Endothelial cell of umbilical vein (primary cell): ENCODE results near the gene APBB2. TPM values are rescaled to one million over a fixed set of nuclear protein-coding genes. Genes with fewer than 3 reads are reported as not detected.

Source experiments
- BruUV-seq: library from RNA; stranded (reverse); fragments of 400-500 nt; replicated peaks from 2 replicates; lab custom pipeline; 2021; lab: Mats Ljungman, UMichigan
- CTCF ChIA-PET: fragments of 300-600, 350-600 bp; sonication (Branson Sonifier 250); formaldehyde crosslinking; loops from one replicate; lab custom pipeline; 2021; ENCODE audit warnings: antibody characterized with exemption, inconsistent platforms; lab: Charles Lee
- POLR2A ChIA-PET: fragments of 300-600, 350-600 bp; sonication (Branson Sonifier 250); formaldehyde crosslinking; loops from one replicate; lab custom pipeline; 2021; ENCODE audit warnings: antibody characterized with exemption, inconsistent platforms; lab: Charles Lee
- DNase-seq: peaks from one replicate; pipeline ENCODE4 v3.0.0-alpha.2; 2011; ENCODE audit warnings: low read depth, low spot score
- FAIRE-seq: peaks from 2 replicates; lab custom pipeline; 2011; peaks lifted over from hg19 to GRCh38; lab: Jason Lieb, UNC
- H2AFZ ChIP-seq: 2 replicates; pipeline ENCODE4 v1.6.0; 2012; ENCODE audit warnings: low read depth, low read length, control low read depth, inconsistent platforms
- H3K27ac ChIP-seq: 2 replicates; pipeline ENCODE4 v1.5.1; 2011; ENCODE audit warnings: low read depth, mild to moderate bottlenecking, control low read depth, low read length, moderate library complexity; ENCODE audit not compliant: insufficient read depth
- H3K27me3 ChIP-seq, 2 experiments: 2 replicates each; pipeline versions ENCODE4 v1.6.0 to v1.6.1; 2011; ENCODE audit warnings: low read length in 2 of 2, mixed read lengths in 1 of 2; ENCODE audit not compliant: control insufficient read depth in 2 of 2, insufficient read depth in 2 of 2
- H3K36me3 ChIP-seq, 2 experiments: 2 replicates in 1 of 2; 3 replicates in 1 of 2; pipeline ENCODE4 v1.5.1; 2011; ENCODE audit warnings: low read length in 2 of 2, mild to moderate bottlenecking in 1 of 2, moderate library complexity in 1 of 2; ENCODE audit not compliant: control insufficient read depth in 2 of 2, insufficient read depth in 2 of 2; ENCODE audit errors: extremely low read depth in 1 of 2
- H3K4me1 ChIP-seq: 3 replicates; pipeline ENCODE4 v1.5.1; 2011; ENCODE audit warnings: mild to moderate bottlenecking, low read length; ENCODE audit not compliant: control insufficient read depth, insufficient read depth; ENCODE audit errors: extremely low read depth
- H3K4me2 ChIP-seq: 2 replicates; pipeline ENCODE4 v1.6.1; 2011; ENCODE audit warnings: low read length, control low read depth, mixed read lengths; ENCODE audit not compliant: insufficient read depth
- H3K4me3 ChIP-seq, 3 experiments: fragments of 200-600 bp in 1 of 3; sonication (generic), shearing (Covaris generic) in 1 of 3; replicated peaks in 1 of 3; 2 replicates each; pipeline ENCODE4 v1.5.1; 2011 to 2016; ENCODE audit warnings: control low read depth in 3 of 3, low read length in 3 of 3, mild to moderate bottlenecking in 2 of 3, inconsistent platforms in 1 of 3, low read depth in 1 of 3, moderate library complexity in 1 of 3; ENCODE audit not compliant: insufficient read depth in 1 of 3
- H3K79me2 ChIP-seq: 2 replicates; pipeline ENCODE4 v1.6.0; 2012; ENCODE audit warnings: low read length, inconsistent platforms; ENCODE audit not compliant: control insufficient read depth, insufficient read depth
- H3K9ac ChIP-seq: replicated peaks from 2 replicates; pipeline ENCODE3; 2011; ENCODE audit warnings: low read length, control low read depth; ENCODE audit not compliant: insufficient read depth; ENCODE audit errors: extremely low read depth
- H3K9me1 ChIP-seq: replicated peaks from 3 replicates; pipeline ENCODE4 v1.6.0; 2011; ENCODE audit warnings: mild to moderate bottlenecking, low read length; ENCODE audit not compliant: control insufficient read depth, insufficient read depth; ENCODE audit errors: extremely low read depth
- H3K9me3 ChIP-seq: replicated peaks from 2 replicates; pipeline ENCODE4 v1.5.1; 2012; ENCODE audit warnings: low read length, inconsistent platforms; ENCODE audit not compliant: control insufficient read depth, insufficient read depth
- H4K20me1 ChIP-seq: replicated peaks from 2 replicates; pipeline ENCODE3; 2011; ENCODE audit warnings: mild to moderate bottlenecking, low read length; ENCODE audit not compliant: control insufficient read depth, insufficient read depth; ENCODE audit errors: extremely low read depth
- EZH2 ChIP-seq: IDR thresholded peaks from 2 replicates; pipeline ENCODE4 v1.6.1; 2012; ENCODE audit warnings: borderline replicate concordance, low read depth, mild to moderate bottlenecking, moderate library complexity, low read length, inconsistent platforms; ENCODE audit not compliant: severe bottlenecking
- FOS ChIP-seq: IDR thresholded peaks from 2 replicates; pipeline ENCODE4 v1.6.1; 2011; ENCODE audit warnings: mild to moderate bottlenecking, low read length, moderate library complexity, borderline replicate concordance; ENCODE audit not compliant: insufficient read depth
- GATA2 ChIP-seq: IDR thresholded peaks from 2 replicates; pipeline ENCODE4 v1.7.0; 2011; ENCODE audit warnings: low read depth, mild to moderate bottlenecking, moderate library complexity, mixed read lengths, low read length; ENCODE audit not compliant: insufficient read length, insufficient read depth
- MAX ChIP-seq: IDR thresholded peaks from 2 replicates; pipeline ENCODE4 v1.6.1; 2011; ENCODE audit not compliant: insufficient read depth, insufficient read length
- MYC ChIP-seq: IDR thresholded peaks from one replicate; pipeline ENCODE4 v1.6.1; 2011; ENCODE audit warnings: mild to moderate bottlenecking, low read depth, low read length
- POLR2A ChIP-seq: IDR thresholded peaks from 2 replicates; pipeline ENCODE4 v1.6.1; 2012; ENCODE audit warnings: low read depth, mild to moderate bottlenecking, control low read depth, low read length
- POLR2AphosphoS5 ChIP-seq: IDR thresholded peaks from 2 replicates; pipeline ENCODE4 v1.6.1; 2012; ENCODE audit warnings: low read depth, mild to moderate bottlenecking, control low read depth, low read length, moderate library complexity; ENCODE audit not compliant: insufficient read depth
- dilution Hi-C: fragments of 300-500 bp; cut with MboI; formaldehyde crosslinking; loops from one replicate; pipeline ENCODE4 v1.15.0; 2019; ENCODE audit warnings: low sequenced_read_pairs; ENCODE audit not compliant: extremely low pct_ligation_motif_present
- intact Hi-C: fragments of 100-400 bp; cut with micrococcal nuclease; formaldehyde crosslinking; loops from one replicate; pipeline ENCODE4 v1.10.0; 2022
- polyA plus RNA-seq, 4 experiments: library from polyadenylated mRNA; depleted of rRNA in 3 of 4; stranded (reverse) in 3 of 4; unstranded in 1 of 4; fragments of >200 nt; gene quantifications; 2 replicates each; pipeline versions ENCODE4 v1.2.1 to v1.2.3, GENCODE V29; 2011 to 2012; ENCODE audit warnings: missing spikeins in 1 of 4
- total RNA-seq: library from RNA; stranded (reverse); gene quantifications from 2 replicates; pipeline ENCODE4 v1.2.3, GENCODE V29; 2021

APBB2 gene
- total and polyA plus RNA-seq, 2 donors (not counting 3 experiments of a cell fraction or from before 2014, with no cell fraction given), result 79.8 to 124 TPM

- Histone ChIP-seq H4K20me1 (no peaks in the 10 kb centered on the region), H3K36me3 (no peaks in the 10 kb centered on the region), H3K4me2 (no peak overlapping the region), H3K9ac (no peak overlapping the region), H3K27me3 (no peaks in the 10 kb centered on the region), H3K4me3 (no peak overlapping the region), H3K9me1 (no peaks in the 10 kb centered on the region), H2AFZ (no peak overlapping the region), H3K27ac (no peak overlapping the region), H3K4me1 (peaks cover 20% of the 10 kb centered on the region), H3K9me3 (no peaks in the 10 kb centered on the region), H3K79me2 (peaks cover 61% of the 10 kb centered on the region)
- DNase-seq (no peak), FAIRE-seq (no peak)
- no peak for TF ChIP-seq FOS
- POLR2A ChIA-PET, result no interaction called here
- CTCF ChIA-PET, result interaction anchor here (1.7 kb wide), 1 partner anchor 12 kb away, joined by 5 read pairs; no protein-coding TSS in a partner anchor
- intact Hi-C loops (no loop called here), dilution Hi-C loops (no loop called here)
- BruUV-seq, result no TSS peak
These were observed 148.3 kb downstream of the APBB2 start for GRCh38 chr4:41066049-41066448.

- Histone ChIP-seq H3K9me1 (no peaks in the 10 kb centered on the region), H4K20me1 (no peaks in the 10 kb centered on the region), H3K9me3 (no peaks in the 10 kb centered on the region), H2AFZ (no peak overlapping the region), H3K79me2 (peaks cover 62% of the 10 kb centered on the region), H3K4me3 (no peak overlapping the region), H3K27ac (no peak overlapping the region), H3K27me3 (no peaks in the 10 kb centered on the region), H3K4me2 (no peak overlapping the region), H3K4me1 (peaks cover 26% of the 10 kb centered on the region), H3K9ac (no peak overlapping the region), H3K36me3 (no peaks in the 10 kb centered on the region)
- DNase-seq, result no peak
- dilution Hi-C loops, result no loop called here
- FAIRE-seq, result no peak
- intact Hi-C loops, result no loop called here
- TF ChIP-seq EZH2 (no peak), MYC (no peak), GATA2 (no peak), MAX (no peak), POLR2AphosphoS5 (no peak), POLR2A (no peak)
- ChIA-PET CTCF (interaction anchor here (0.6 to 1.7 kb wide), 9 partner anchors 12 to 149 kb away, joined by 3 to 5 read pairs (median 3); partner anchors contain the start of gene APBB2), POLR2A (no interaction called here)
- no TSS peak for BruUV-seq
These were observed 148.8 kb downstream of the APBB2 start for GRCh38 chr4:41065434-41066006.
